BJ (cell line): ENCODE measurements around the gene CNKSR1. TPM values are rescaled to one million over a fixed set of nuclear protein-coding genes. Genes with fewer than 3 reads are reported as not detected.

Source experiments
- CTCF ChIA-PET: fragments of 350-600 bp; formaldehyde crosslinking; extraction: SDS; loops from one replicate; lab custom pipeline; 2021; ENCODE audit warnings: antibody characterized with exemption, inconsistent platforms; lab: Yijun Ruan, JAX
- POLR2A ChIA-PET: fragments of 300-600 bp; sonication (Branson Sonifier 250); formaldehyde crosslinking; extraction: SDS; loops from one replicate; lab custom pipeline; 2021; ENCODE audit warnings: antibody characterized with exemption; lab: Charles Lee
- DNase-seq: peaks from one replicate; pipeline ENCODE4 v3.0.0-alpha.2; 2011; ENCODE audit warnings: low read depth
- H3K27me3 ChIP-seq: 2 replicates; pipeline ENCODE4 v1.6.0; 2011; ENCODE audit warnings: low read length; ENCODE audit not compliant: control insufficient read depth, insufficient read depth
- H3K36me3 ChIP-seq: 2 replicates; pipeline ENCODE4 v1.5.1; 2011; ENCODE audit warnings: low read length; ENCODE audit not compliant: control insufficient read depth, insufficient read depth
- H3K4me3 ChIP-seq: 2 replicates; pipeline ENCODE4 v1.5.1; 2011; ENCODE audit warnings: low read depth, mild to moderate bottlenecking, control low read depth, low read length
- CTCF ChIP-seq: IDR thresholded peaks from 2 replicates; pipeline ENCODE4 v1.5.1; 2011; ENCODE audit warnings: low read depth, mild to moderate bottlenecking, control low read depth, inconsistent platforms, low read length, moderate library complexity; ENCODE audit not compliant: insufficient read depth
- polyA plus RNA-seq: library from polyadenylated mRNA; depleted of rRNA; stranded (reverse); fragments of >200 nt; gene quantifications from 2 replicates; pipeline ENCODE4 v1.2.3, GENCODE V29; 2011

CNKSR1 gene
- polyA plus RNA-seq, 1 experiment = 0.63 TPM

GRCh38 chr1:26148887-26149286, 28.4 kb upstream of the CNKSR1 start:
- no peak for DNase-seq
- CTCF ChIA-PET = interaction anchor here (0.5 to 1.3 kb wide), 3 partner anchors 15 to 114 kb away, joined by 3 to 4 read pairs (median 4); no protein-coding TSS in a partner anchor

GRCh38 chr1:26153966-26154532, 23.2 kb upstream of the CNKSR1 start:
- Histone ChIP-seq H3K27me3 (peaks cover 30% of the 10 kb centered on the region), H3K4me3 (no peak overlapping the region), H3K36me3 (no peaks in the 10 kb centered on the region)
- no peak for TF ChIP-seq CTCF
- no peak for DNase-seq
- ChIA-PET CTCF (interaction anchor here (1.8 to 5.7 kb wide), 2 partner anchors 9 to 10 kb away, joined by 10 to 51 read pairs; no protein-coding TSS in a partner anchor), POLR2A (no interaction called here)

More at GRCh38 chr1:26148887-26149286, 28.4 kb upstream of the CNKSR1 start:
- POLR2A ChIA-PET = no interaction called here
- no peak overlapping the region for H3K4me3 ChIP-seq
- H3K27me3 ChIP-seq = peaks cover 21% of the 10 kb centered on the region
- no peaks in the 10 kb centered on the region for H3K36me3 ChIP-seq
- TF ChIP-seq CTCF = no peak

- TF ChIP-seq CTCF = no peak
- CTCF ChIA-PET = interaction anchor here (0.6 to 5.7 kb wide), 7 partner anchors 8 to 118 kb away, joined by 3 to 51 read pairs (median 10); partner anchors contain the start of genes CEP85 and ZNF593
- H3K4me3 ChIP-seq = no peak overlapping the region
Observed at GRCh38 chr1:26154750-26155149, 22.5 kb upstream of the CNKSR1 start.

GRCh38 chr1:26155370-26156284, 21.7 kb upstream of the CNKSR1 start:
- Histone ChIP-seq H3K36me3 (no peaks in the 10 kb centered on the region), H3K27me3 (peaks cover 27% of the 10 kb centered on the region), H3K4me3 (no peak overlapping the region)
- DNase-seq = no peak
- POLR2A ChIA-PET = no interaction called here
- CTCF ChIA-PET = interaction anchor here (0.9 to 5.7 kb wide), 10 partner anchors 8 to 260 kb away, joined by 3 to 51 read pairs (median 6); partner anchors contain the start of genes CEP85 and ZNF593
- TF ChIP-seq CTCF = no peak

More at GRCh38 chr1:26154750-26155149, 22.5 kb upstream of the CNKSR1 start:
- Histone ChIP-seq H3K36me3 (no peaks in the 10 kb centered on the region), H3K27me3 (peaks cover 30% of the 10 kb centered on the region)
- POLR2A ChIA-PET = no interaction called here
- DNase-seq = no peak
